Measurements from ENCODE around the gene ANXA1.

Gene ANXA1

GRCh38 chr9:73141282-73141681, 10.4 kb upstream of the ANXA1 start:
- DNase-seq = no peak

GRCh38 chr9:73143711-73144328, 7.8 kb upstream of the ANXA1 start:
- DNase-seq = no peak

- no peak for DNase-seq
Observed at GRCh38 chr9:73146111-73146815, 5.4 kb upstream of the ANXA1 start.

GRCh38 chr9:73148447-73148937, 3.2 kb upstream of the ANXA1 start:
- DNase-seq = no peak

GRCh38 chr9:73149371-73150067, 2.1 kb upstream of the ANXA1 start:
- DNase-seq = no peak

GRCh38 chr9:73152543-73152844, 829 bp downstream of the ANXA1 start:
- DNase-seq = no peak

GRCh38 chr9:73152953-73153352, 1.3 kb downstream of the ANXA1 start:
- no peak for DNase-seq

GRCh38 chr9:73153793-73154227, 2.1 kb downstream of the ANXA1 start:
- no peak for DNase-seq

GRCh38 chr9:73154271-73154670, 2.6 kb downstream of the ANXA1 start:
- no peak for DNase-seq

- no peak for DNase-seq
Observed at GRCh38 chr9:73154722-73155121, 3.1 kb downstream of the ANXA1 start.

GRCh38 chr9:73155377-73155776, 3.7 kb downstream of the ANXA1 start:
- DNase-seq = no peak

- DNase-seq = no peak
Observed at GRCh38 chr9:73155968-73156864, 4.6 kb downstream of the ANXA1 start.

- no peak for DNase-seq
Observed at GRCh38 chr9:73156865-73157187, 5.2 kb downstream of the ANXA1 start.

GRCh38 chr9:73157811-73158210, 6.1 kb downstream of the ANXA1 start:
- no peak for DNase-seq

GRCh38 chr9:73158723-73159122, 7.1 kb downstream of the ANXA1 start:
- no peak for DNase-seq

GRCh38 chr9:73160868-73161267, 9.2 kb downstream of the ANXA1 start:
- DNase-seq = no peak

GRCh38 chr9:73162987-73163768, 11.5 kb downstream of the ANXA1 start:
- DNase-seq = no peak

- no peak for DNase-seq
Observed at GRCh38 chr9:73165911-73166310, 14.2 kb downstream of the ANXA1 start.

GRCh38 chr9:73166468-73166867, 14.8 kb downstream of the ANXA1 start:
- no peak for DNase-seq

GRCh38 chr9:73167614-73168013, 15.9 kb downstream of the ANXA1 start:
- DNase-seq = no peak

GRCh38 chr9:73168298-73168934, 16.8 kb downstream of the ANXA1 start:
- DNase-seq = no peak
